Measurements from ENCODE around the gene DRAM1. TPM values are rescaled to one million over a fixed set of nuclear protein-coding genes. Genes with fewer than 3 reads are reported as not detected.
"Not testable (repeated sequence)": the region's sequence is repeated elsewhere in the genome, so short reads cannot be mapped to it uniquely, and the experiment has no call there.

Gene DRAM1
- total RNA-seq, 1 donor from 2014 or later: 3.4 TPM

DNA sequence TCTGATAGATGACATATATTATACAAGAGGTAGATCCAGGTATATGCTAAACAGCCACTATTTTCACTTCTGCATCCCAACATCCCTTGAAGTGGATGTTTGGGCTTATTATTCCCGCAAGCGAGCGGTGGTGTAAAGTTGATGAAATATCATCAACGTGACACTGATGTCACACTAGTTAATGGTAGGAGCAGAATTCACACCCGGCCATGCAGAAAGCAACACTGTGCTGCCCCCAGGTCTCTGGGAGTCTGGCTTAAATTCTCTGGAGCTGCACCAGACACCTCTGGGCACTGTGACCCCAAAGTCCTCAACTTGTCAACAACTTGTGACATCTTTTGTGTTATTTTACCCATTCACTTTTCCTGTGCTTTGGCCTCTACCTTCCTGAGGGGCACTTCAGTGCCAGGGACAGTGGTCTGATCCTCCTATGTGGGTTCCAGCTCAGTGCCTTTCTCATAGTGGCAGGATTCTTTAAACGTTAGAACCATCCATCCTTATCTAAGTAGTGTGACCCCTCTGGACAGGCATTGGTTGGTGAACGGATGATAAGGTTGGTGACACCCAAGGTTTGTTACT is 952 bp downstream of the DRAM1 start:
- Mint-ChIP-seq H3K36me3 (ENCODE audit: low read depth) (no peaks in the 10 kb centered on the region), H3K9me3 (no peaks in the 10 kb centered on the region), H3K4me1 (peaks cover 7% of the 10 kb centered on the region), H3K27me3 (ENCODE audit: low read depth) (peaks cover 14% of the 10 kb centered on the region), H3K4me3 (peak overlapping the region; percentile 52), H3K27ac (ENCODE audit: unreplicated experiment) (no peak overlapping the region)
- DNase-seq (ENCODE audit: low read depth, low spot score): no peak
- TF ChIP-seq, protein P1, sequence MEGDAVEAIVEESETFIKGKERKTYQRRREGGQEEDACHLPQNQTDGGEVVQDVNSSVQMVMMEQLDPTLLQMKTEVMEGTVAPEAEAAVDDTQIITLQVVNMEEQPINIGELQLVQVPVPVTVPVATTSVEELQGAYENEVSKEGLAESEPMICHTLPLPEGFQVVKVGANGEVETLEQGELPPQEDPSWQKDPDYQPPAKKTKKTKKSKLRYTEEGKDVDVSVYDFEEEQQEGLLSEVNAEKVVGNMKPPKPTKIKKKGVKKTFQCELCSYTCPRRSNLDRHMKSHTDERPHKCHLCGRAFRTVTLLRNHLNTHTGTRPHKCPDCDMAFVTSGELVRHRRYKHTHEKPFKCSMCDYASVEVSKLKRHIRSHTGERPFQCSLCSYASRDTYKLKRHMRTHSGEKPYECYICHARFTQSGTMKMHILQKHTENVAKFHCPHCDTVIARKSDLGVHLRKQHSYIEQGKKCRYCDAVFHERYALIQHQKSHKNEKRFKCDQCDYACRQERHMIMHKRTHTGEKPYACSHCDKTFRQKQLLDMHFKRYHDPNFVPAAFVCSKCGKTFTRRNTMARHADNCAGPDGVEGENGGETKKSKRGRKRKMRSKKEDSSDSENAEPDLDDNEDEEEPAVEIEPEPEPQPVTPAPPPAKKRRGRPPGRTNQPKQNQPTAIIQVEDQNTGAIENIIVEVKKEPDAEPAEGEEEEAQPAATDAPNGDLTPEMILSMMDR (conservative IDR thresholded peaks at IDR 0.05): no peak

DNA sequence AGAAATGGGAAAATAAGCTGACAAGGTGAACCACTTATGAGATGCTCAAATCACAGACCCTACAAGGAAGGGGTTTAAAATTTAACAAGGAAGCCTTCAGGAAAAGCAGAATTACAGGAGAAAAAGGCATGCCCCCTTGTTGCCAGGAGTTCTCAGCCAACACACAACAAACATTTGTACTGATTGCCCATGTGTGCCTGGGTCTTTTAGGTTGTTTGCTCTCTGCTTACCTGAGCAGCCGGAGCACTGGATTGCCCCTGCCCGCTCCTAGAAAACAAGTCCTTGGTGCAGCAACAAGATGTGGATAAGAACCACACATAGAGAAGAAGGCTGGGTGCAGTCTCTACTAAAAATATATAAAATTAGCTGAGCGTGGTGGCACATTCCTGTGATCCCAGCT is 3.4 kb downstream of the DRAM1 start:
- Mint-ChIP-seq H3K27ac (ENCODE audit: unreplicated experiment) (no peak overlapping the region), H3K4me1 (peaks cover 7% of the 10 kb centered on the region), H3K9me3 (no peaks in the 10 kb centered on the region), H3K36me3 (ENCODE audit: low read depth) (no peaks in the 10 kb centered on the region), H3K4me3 (no peak overlapping the region), H3K27me3 (ENCODE audit: low read depth) (peaks cover 12% of the 10 kb centered on the region)
- TF ChIP-seq, protein P1 (conservative IDR thresholded peaks at IDR 0.05): no peak
- DNase-seq (ENCODE audit: low read depth, low spot score): no peak

DNA sequence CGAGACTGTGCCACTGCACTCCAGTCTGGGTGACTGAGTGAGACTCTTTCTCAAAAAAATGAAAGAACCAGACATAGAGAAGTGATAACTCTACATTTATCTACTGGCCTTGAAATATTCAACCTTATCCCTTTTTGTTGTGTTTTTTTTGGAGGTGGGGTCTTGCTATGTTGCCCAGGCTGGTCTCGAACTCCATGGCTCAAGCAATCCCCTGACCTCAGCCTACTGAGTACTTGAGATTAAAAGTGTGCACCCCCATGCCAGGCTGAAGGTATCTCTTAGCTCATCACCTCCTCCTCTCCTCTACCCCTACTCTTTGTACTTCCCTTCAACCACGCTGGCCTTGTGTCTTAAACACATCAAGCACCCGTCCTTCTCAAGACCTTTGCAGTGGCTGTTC is 3.8 kb downstream of the DRAM1 start:
- TF ChIP-seq, protein P1 (conservative IDR thresholded peaks at IDR 0.05): no peak
- no peak overlapping the region for H3K4me3 Mint-ChIP-seq

DNA sequence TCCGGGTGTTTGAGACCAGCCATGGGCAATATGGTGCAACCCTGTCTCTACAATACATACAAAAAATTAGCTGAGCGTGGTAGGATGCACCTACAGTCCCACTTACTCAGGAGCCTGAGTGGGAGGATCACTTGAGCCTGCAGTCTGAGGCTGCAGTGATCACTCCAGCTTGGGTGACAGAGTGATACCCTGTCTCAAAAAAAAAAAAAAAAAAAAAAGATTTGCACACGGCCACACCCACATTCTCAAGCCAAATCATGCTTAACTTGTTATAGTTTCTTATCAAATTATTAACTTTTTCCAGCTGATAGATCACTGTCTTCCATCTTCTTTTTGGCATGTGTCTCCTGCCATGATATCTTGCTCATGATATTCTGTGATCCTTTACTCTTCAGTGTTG is 6.8 kb downstream of the DRAM1 start:
- Mint-ChIP-seq H3K9me3 (no peaks in the 10 kb centered on the region), H3K4me3 (no peak overlapping the region), H3K4me1 (no peaks in the 10 kb centered on the region), H3K36me3 (ENCODE audit: low read depth) (no peaks in the 10 kb centered on the region), H3K27me3 (ENCODE audit: low read depth) (no peaks in the 10 kb centered on the region), H3K27ac (ENCODE audit: unreplicated experiment) (no peak overlapping the region)
- TF ChIP-seq, protein P1 (conservative IDR thresholded peaks at IDR 0.05): no peak
- no peak for DNase-seq (ENCODE audit: low read depth, low spot score)

More for the DNA sequence above, 3.8 kb downstream of the DRAM1 start:
- H3K9me3 Mint-ChIP-seq: no peaks in the 10 kb centered on the region
- H3K27me3 Mint-ChIP-seq (ENCODE audit: low read depth): peaks cover 12% of the 10 kb centered on the region
- H3K27ac Mint-ChIP-seq (ENCODE audit: unreplicated experiment): no peak overlapping the region
- no peak for DNase-seq (ENCODE audit: low read depth, low spot score)
- H3K4me1 Mint-ChIP-seq: peaks cover 7% of the 10 kb centered on the region
- H3K36me3 Mint-ChIP-seq (ENCODE audit: low read depth): no peaks in the 10 kb centered on the region

DNA sequence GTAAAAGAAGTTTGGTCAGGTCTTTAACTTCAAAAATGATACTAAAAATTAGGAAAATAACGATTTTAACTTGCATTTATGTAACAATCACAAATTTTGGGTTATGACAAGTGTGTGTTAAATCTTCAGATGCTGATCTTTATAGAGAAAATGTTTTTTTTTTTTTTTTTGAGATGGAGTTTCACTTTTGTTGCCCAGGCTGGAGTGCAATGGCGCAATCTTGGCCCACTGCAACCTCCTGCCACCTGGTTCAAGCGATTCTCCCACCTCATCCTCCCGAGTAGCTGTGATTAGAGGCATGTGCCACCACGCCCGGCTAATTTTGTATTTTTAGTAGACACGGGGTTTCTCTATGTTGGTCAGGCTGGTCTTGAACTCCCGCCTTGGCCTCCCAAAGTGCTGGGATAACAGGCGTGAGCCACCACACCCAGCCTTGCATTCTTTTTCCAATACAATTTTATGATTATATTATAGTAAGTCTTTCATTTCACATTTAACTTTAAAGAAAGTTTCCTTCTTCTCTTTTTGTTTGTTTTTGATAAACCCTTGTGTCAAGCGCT is 7.5 kb downstream of the DRAM1 start:
- not testable (repeated sequence) for H3K27ac Mint-ChIP-seq (ENCODE audit: unreplicated experiment); H3K36me3 Mint-ChIP-seq (ENCODE audit: low read depth); H3K9me3 Mint-ChIP-seq; H3K27me3 Mint-ChIP-seq (ENCODE audit: low read depth); DNase-seq (ENCODE audit: low read depth, low spot score); H3K4me3 Mint-ChIP-seq; H3K4me1 Mint-ChIP-seq

DNA sequence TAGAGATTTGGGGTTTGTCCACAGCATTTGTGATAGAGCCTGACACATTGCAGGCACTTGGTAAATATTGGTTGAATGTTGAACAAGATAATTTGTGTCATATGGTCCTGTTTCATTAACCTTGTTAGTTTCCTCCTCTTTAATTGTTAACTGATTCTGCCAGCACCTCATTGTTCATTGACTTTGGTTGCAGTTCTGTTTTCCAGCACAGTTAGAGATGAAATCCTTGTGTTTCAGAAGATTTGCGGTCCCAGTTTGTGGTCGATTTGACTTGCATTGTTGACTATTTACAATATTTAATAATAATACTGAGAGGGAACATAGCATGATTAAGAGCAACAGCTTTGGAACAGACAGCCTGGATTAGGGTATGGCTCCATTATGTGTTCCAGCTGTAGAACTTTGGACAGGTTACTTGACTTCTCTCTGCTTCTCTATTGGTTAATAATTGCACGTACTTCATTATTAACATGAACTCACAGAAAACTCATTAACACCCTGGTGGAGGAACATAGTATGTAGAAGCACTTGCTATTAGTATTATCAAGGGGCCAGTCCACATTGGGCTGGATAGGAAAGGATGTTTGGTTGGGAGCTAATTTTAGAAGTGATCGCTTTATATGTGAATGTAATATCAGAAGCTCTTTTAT is 8.7 kb downstream of the DRAM1 start:
- TF ChIP-seq, protein P1 (conservative IDR thresholded peaks at IDR 0.05): no peak
- Mint-ChIP-seq H3K4me1 (no peaks in the 10 kb centered on the region), H3K36me3 (ENCODE audit: low read depth) (no peaks in the 10 kb centered on the region), H3K27me3 (ENCODE audit: low read depth) (no peaks in the 10 kb centered on the region), H3K4me3 (no peak overlapping the region), H3K27ac (ENCODE audit: unreplicated experiment) (no peak overlapping the region), H3K9me3 (no peaks in the 10 kb centered on the region)
- DNase-seq (ENCODE audit: low read depth, low spot score): no peak
